IPS DF 6.9 (cell line): Measurements from ENCODE around the gene PLXNA4.
"Not testable (repeated sequence)": the region's sequence is repeated elsewhere in the genome, so short reads cannot be mapped to it uniquely, and the experiment has no call there.

ENCODE experiments used
- DNase-seq: peaks from one replicate; pipeline ENCODE4 v3.0.0-alpha.2; 2013; ENCODE audit warnings: low read depth, low spot score
- H3K27ac ChIP-seq: one replicate; pipeline ENCODE4 v1.5.1; 2013; ENCODE audit warnings: low read length, control low read depth
- H3K27me3 ChIP-seq: 2 replicates; pipeline ENCODE4 v1.6.1; 2013; ENCODE audit warnings: mild to moderate bottlenecking, low read length; ENCODE audit not compliant: control insufficient read depth, insufficient read depth
- H3K36me3 ChIP-seq: 2 replicates; pipeline ENCODE4 v1.6.1; 2013; ENCODE audit warnings: low read length; ENCODE audit not compliant: control insufficient read depth, insufficient read depth
- H3K4me1 ChIP-seq: 2 replicates; pipeline ENCODE4 v1.6.1; 2013; ENCODE audit warnings: low read length; ENCODE audit not compliant: control insufficient read depth, insufficient read depth
- H3K4me3 ChIP-seq: 2 replicates; pipeline ENCODE4 v1.5.1; 2013; ENCODE audit warnings: mild to moderate bottlenecking, low read length
- H3K9me3 ChIP-seq: 2 replicates; pipeline ENCODE4 v1.6.1; 2013; ENCODE audit warnings: low read length, inconsistent platforms; ENCODE audit not compliant: control insufficient read depth, insufficient read depth
- WGBS: extraction: QIAGEN DNeasy Blood & Tissue Kit; methylation state at CpG from one replicate; pipeline ENCODE4 v1.1.7; 2013; ENCODE audit warnings: mixed read lengths, missing lambda C conversion rate; ENCODE audit not compliant: insufficient read length, insufficient coverage; 5-methylcytosine and 5-hydroxymethylcytosine counted together

The PLXNA4 gene

DNA sequence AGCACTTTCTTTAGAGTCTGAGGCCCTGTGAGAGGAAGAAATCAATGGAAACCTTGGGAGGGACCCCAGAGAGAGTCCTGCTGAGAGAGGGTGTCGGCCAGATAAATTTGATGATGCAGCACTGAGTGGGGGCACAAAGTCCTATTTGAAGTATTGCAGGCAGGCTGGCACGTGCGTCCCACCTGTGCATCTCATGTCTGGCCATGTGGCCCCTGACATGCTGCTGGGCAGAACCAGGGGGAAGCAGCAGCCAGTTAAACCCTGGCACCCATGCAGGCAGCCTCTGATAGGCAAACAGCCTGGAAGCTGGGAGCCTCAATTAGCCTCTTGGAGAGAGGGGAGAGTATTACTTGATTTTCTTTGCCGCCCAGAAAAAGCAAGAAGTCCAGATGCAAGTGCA lies 180.9 kb downstream of the PLXNA4 start:
- no CpG with 5 or more reads among the region's 4 CpGs for WGBS
- no peaks in the 10 kb centered on the region for H3K36me3 ChIP-seq
- no peak overlapping the region for H3K27ac ChIP-seq
- DNase-seq = no peak
- H3K27me3 ChIP-seq = no peaks in the 10 kb centered on the region
- H3K9me3 ChIP-seq = no peaks in the 10 kb centered on the region
- H3K4me1 ChIP-seq = no peaks in the 10 kb centered on the region
- no peak overlapping the region for H3K4me3 ChIP-seq

DNA sequence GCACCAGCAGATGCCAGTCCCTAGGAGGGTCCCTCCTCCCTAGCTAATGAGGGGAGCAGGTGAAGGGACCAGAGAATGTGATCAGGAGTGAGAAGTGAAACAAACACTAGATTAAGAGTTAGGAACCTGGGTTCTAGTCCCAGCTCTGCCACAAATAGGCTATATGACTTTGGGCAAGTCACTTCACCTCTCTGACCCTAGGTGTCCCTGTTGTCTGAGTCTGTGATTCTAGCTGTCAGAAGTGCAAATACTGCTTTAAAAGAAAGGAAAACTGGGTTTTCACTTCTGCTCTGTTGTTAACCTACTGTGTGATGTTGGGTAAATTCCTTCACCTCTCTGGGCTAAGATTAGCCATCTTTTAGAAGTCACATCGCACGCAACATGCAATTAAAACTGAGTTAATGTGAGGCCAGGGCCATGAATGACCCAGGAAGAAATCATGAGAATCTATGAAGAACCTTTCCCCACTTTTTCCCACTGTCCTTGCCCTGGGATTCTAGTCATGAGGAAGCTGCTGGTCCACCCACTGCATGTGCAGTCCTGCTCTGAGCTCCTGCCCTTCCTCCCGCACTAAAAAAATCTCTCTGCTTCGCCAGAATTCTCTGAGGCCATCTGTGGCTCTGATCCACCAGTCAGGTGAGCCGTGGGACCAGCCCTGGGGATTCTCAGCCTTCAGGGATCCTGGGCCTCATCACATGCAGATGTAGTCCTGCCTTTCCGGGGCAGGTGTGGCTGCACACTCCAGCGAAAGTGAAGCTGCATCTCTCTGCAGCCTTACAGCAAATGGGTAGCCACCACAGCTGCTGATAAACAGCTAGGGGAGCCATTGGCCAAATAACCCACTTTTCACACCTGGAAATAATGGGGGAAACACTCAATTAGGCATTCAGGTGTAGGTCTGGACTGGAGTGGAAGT lies 181.7 kb downstream of the PLXNA4 start:
- Histone ChIP-seq H3K27ac (no peak overlapping the region), H3K4me3 (no peak overlapping the region), H3K27me3 (no peaks in the 10 kb centered on the region), H3K36me3 (no peaks in the 10 kb centered on the region), H3K4me1 (no peaks in the 10 kb centered on the region), H3K9me3 (no peaks in the 10 kb centered on the region)
- no CpG with 5 or more reads among the region's 7 CpGs for WGBS
- no peak for DNase-seq

DNA sequence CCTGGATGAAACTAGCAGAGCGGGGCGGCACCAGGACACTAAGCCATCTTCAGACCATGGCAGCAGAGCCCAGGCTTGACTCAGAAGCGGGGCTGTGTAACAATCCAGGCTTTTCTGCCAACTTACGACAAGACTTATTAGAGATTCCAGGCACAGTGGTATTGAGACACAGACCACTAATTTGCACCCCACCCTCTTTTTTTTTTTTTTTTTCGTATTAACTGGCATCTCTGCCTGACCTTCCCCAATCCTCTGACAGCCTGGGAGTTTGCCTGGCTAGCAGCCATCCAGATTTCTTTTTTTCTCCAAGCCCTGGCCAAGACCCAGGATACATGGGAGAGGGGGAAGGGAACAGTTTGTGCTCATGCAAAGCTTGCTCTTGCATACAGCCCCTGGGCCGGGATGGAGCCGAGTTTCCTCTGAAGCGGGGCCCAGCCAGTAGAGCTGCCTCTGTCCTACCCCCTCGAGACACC lies 182.4 kb downstream of the PLXNA4 start:
- no CpG with 5 or more reads among the region's 9 CpGs for WGBS
- no peaks in the 10 kb centered on the region for H3K4me1 ChIP-seq

DNA sequence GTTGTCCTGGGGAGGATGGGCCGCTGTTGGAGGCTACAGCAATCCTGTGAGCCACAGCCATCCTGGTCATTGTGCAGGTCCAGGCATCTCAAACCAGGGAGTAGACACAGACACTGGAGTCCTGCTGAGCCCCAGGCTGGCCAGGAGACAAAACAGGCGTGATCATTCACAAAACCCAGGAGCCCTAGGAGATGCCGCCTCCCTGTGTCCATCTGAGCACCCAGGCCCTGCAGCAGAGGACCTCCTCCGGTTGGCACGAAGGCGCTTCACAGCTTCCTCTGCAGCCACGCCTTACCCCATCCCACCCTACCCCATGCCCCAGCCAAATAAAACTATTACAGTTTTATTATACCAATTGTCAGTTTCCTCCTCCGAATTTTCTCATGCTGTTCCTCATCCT lies 183.6 kb downstream of the PLXNA4 start:
- WGBS = no CpG with 5 or more reads among the region's 8 CpGs
- H3K27me3 ChIP-seq = no peaks in the 10 kb centered on the region
- no peak overlapping the region for H3K4me3 ChIP-seq
- H3K36me3 ChIP-seq = no peaks in the 10 kb centered on the region
- no peaks in the 10 kb centered on the region for H3K4me1 ChIP-seq
- H3K27ac ChIP-seq = no peak overlapping the region
- DNase-seq = no peak
- H3K9me3 ChIP-seq = no peaks in the 10 kb centered on the region

More for the DNA sequence above, 182.4 kb downstream of the PLXNA4 start:
- Histone ChIP-seq H3K27me3 (no peaks in the 10 kb centered on the region), H3K36me3 (no peaks in the 10 kb centered on the region), H3K4me3 (no peak overlapping the region), H3K9me3 (no peaks in the 10 kb centered on the region), H3K27ac (no peak overlapping the region)
- no peak for DNase-seq

DNA sequence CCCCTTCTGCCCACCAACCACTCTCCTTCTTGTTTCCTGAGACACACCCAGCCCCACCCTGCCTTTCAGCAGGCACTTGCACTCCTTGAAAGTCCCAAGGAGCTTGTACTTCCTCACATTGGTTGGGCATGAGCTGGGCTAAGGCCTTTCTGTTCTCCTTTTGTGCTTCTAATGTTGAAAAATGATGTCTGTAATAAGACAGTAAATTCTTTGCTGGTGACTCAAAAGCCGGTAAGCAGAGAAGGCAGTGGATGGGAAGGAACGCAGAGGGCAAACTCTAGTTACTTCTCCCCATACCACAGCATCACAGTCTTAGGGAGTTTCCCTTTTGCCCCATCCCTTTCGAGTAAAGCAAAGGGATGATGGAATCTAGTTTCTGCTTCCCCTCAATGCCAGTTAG lies 185.6 kb downstream of the PLXNA4 start:
- Histone ChIP-seq H3K4me1 (no peaks in the 10 kb centered on the region), H3K9me3 (no peaks in the 10 kb centered on the region), H3K27me3 (no peaks in the 10 kb centered on the region), H3K27ac (no peak overlapping the region), H3K4me3 (no peak overlapping the region), H3K36me3 (no peaks in the 10 kb centered on the region)
- WGBS = no CpG with 5 or more reads among the region's 3 CpGs
- DNase-seq = no peak

DNA sequence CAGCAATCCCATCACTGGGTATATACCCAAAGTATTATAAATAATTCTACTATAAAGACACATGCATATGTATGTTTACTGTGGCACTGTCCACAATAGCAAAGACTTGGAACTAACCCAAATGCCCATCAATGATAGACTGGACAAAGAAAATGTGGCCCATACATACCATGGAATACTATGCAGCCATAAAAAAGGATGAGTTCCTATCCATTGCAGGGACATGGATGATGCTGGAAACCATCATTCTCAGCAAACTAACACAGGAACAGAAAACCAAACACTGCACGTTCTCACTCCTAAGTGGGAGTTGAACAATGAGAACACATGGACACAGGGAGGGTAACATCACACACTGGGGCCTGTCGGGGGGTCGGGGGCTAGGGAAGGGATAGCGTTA lies 186.2 kb downstream of the PLXNA4 start:
- not testable (repeated sequence) for H3K4me1 ChIP-seq, H3K9me3 ChIP-seq, H3K36me3 ChIP-seq, H3K27me3 ChIP-seq, H3K27ac ChIP-seq, DNase-seq, H3K4me3 ChIP-seq
- no CpG with 5 or more reads among the region's 4 CpGs for WGBS

DNA sequence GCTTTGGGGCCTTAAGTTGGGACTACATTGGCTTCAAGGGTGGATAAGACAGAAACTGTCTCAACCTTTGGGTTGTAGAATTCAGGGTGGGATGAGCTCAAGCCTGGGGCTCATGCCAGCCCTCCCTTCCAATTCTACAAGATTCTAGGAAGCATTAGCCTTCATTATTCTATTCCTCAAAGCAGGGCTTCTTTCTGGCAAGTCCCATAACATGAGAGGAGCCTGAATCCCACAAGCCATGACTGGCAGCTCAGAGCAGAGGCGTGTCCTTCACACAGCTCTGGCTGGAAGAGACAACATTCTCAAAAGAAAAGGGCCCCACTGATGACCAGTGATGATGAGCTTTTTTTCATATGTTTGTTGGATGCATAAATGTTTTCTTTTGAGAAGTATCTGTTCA lies 187.6 kb downstream of the PLXNA4 start:
- no peak overlapping the region for H3K4me3 ChIP-seq
- DNase-seq = no peak
- H3K27me3 ChIP-seq = no peaks in the 10 kb centered on the region
- no peak overlapping the region for H3K27ac ChIP-seq
- no CpG with 5 or more reads among the region's 1 CpG for WGBS
- H3K9me3 ChIP-seq = no peaks in the 10 kb centered on the region
- no peaks in the 10 kb centered on the region for H3K36me3 ChIP-seq
- no peaks in the 10 kb centered on the region for H3K4me1 ChIP-seq

DNA sequence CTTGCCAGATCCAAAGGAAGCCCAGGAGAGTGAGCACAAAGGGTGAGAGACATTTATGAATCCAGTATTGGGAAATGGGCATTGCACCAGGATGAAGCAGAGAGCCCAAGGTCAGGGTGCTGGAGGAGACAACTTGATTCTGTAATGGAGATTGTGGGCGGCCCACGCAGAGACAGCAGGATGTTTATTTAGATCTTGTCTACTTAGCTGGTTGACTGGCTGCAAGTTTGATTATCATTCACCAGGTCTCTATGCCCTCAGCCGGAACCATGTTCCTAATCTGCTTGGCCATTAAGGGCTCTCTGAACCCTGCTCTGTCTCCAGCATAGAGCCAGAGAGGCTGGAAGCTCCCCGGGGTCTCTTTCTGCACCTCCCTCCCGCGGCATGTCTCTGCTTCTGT lies 188.7 kb downstream of the PLXNA4 start:
- Histone ChIP-seq H3K27ac (no peak overlapping the region), H3K36me3 (no peaks in the 10 kb centered on the region), H3K9me3 (no peaks in the 10 kb centered on the region), H3K4me1 (no peaks in the 10 kb centered on the region), H3K4me3 (no peak overlapping the region), H3K27me3 (no peaks in the 10 kb centered on the region)
- no CpG with 5 or more reads among the region's 6 CpGs for whole genome bisulfite sequencing
- DNase-seq = no peak

DNA sequence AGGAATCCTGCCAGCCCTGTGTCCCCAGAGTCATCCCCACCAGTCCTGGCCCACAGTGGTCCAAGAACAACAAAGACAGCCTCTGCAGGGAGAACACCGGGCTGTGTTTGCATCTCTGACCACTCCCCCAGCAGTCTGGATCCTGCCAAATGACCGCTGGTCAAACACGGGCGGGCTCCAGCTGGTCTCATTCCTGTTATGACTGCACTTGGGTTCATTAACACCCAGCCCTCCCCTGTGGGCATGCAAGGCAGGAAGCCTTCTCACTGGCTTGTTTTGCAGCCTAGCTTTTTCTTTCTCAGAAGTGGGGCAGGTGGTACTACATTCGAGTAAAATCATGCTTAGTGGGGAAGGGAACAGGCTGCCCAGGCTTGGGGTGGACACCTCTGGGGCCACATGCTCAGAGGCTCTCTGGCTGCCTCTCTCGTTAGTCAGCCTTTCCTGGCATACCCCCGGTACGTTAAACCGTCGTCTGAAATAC lies 190.0 kb downstream of the PLXNA4 start:
- H3K27me3 ChIP-seq = no peaks in the 10 kb centered on the region

DNA sequence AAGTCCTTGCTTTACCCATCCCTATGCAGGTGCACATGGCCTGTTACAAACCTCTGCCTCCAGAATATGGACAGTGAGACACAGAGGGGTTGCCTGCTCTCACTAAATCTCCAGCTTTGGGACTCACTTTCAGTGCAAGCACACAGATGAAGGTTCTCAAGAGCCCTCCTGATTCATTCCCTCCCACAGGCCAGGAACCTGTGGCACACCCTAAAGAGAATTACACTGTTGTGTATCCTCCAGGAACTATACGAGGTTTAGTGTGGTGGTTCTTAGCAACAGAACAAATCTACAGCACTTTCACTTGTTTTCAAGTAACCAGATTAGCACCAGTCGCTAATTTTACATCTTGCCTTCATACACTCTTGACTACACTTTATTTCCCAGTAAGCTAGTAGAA lies 192.3 kb downstream of the PLXNA4 start:
- no CpG with 5 or more reads among the region's 2 CpGs for WGBS
- no peak for DNase-seq
- no peak overlapping the region for H3K27ac ChIP-seq
- no peaks in the 10 kb centered on the region for H3K9me3 ChIP-seq
- H3K36me3 ChIP-seq = no peaks in the 10 kb centered on the region
- H3K27me3 ChIP-seq = no peaks in the 10 kb centered on the region
- H3K4me1 ChIP-seq = no peaks in the 10 kb centered on the region
- H3K4me3 ChIP-seq = no peak overlapping the region

More for the DNA sequence above, 190.0 kb downstream of the PLXNA4 start:
- Histone ChIP-seq H3K9me3 (no peaks in the 10 kb centered on the region), H3K4me3 (no peak overlapping the region), H3K27ac (no peak overlapping the region), H3K4me1 (no peaks in the 10 kb centered on the region), H3K36me3 (no peaks in the 10 kb centered on the region)
- DNase-seq = no peak
- no CpG with 5 or more reads among the region's 10 CpGs for WGBS
